NB4 (cell line): ENCODE data around the gene NME2.

Source experiments
- DNase-seq: peaks from one replicate; pipeline ENCODE4 v3.0.0; 2010; ENCODE audit warnings: low read depth
- H3K4me3 ChIP-seq: one replicate; pipeline ENCODE4 v1.5.1; 2011; ENCODE audit warnings: mild to moderate bottlenecking, low read depth, low read length, moderate library complexity
- MAX ChIP-seq: IDR thresholded peaks from 2 replicates; pipeline ENCODE4 v1.6.1; 2011; ENCODE audit warnings: low read depth, low read length
- MYC ChIP-seq: IDR thresholded peaks from 2 replicates; pipeline ENCODE4 v1.6.1; 2011; ENCODE audit warnings: low read depth, low read length
- POLR2A ChIP-seq: IDR thresholded peaks from 2 replicates; pipeline ENCODE4 v1.6.1; 2011; ENCODE audit warnings: mild to moderate bottlenecking; ENCODE audit not compliant: insufficient read length; ENCODE audit errors: extremely low read depth
- TF ChIP-seq, protein P1 (sequence below): IDR thresholded peaks from one replicate; pipeline ENCODE4 v1.5.1; 2012; ENCODE audit warnings: low read depth, low read length

The NME2 gene

DNA sequence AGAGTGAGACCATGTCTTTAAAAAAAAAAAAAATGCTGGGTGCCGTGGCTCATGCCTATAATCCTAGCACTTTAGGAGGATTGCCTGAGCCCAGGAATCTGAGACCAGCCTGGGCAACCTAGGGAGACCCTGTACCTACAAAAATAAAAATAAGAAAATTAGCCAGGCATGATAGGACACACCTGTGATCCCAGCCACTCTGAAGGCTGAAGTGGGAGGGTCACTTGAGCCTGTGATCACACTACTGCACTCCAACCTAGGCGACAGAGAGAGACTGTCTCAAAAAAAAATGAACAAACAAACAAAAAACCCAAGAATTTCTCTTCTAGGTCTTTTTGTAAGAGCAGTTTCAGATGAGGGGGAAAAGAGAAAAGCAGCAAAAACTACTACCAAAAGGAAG lies 34.6 kb downstream of the NME2 start:
- DNase-seq, result no peak
- TF ChIP-seq, protein P1, sequence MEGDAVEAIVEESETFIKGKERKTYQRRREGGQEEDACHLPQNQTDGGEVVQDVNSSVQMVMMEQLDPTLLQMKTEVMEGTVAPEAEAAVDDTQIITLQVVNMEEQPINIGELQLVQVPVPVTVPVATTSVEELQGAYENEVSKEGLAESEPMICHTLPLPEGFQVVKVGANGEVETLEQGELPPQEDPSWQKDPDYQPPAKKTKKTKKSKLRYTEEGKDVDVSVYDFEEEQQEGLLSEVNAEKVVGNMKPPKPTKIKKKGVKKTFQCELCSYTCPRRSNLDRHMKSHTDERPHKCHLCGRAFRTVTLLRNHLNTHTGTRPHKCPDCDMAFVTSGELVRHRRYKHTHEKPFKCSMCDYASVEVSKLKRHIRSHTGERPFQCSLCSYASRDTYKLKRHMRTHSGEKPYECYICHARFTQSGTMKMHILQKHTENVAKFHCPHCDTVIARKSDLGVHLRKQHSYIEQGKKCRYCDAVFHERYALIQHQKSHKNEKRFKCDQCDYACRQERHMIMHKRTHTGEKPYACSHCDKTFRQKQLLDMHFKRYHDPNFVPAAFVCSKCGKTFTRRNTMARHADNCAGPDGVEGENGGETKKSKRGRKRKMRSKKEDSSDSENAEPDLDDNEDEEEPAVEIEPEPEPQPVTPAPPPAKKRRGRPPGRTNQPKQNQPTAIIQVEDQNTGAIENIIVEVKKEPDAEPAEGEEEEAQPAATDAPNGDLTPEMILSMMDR, result no peak
- TF ChIP-seq POLR2A, result no peak
- no peak for TF ChIP-seq MAX
- no peak for TF ChIP-seq MYC

GRCh38 chr17:51203838-51204237 lies 37.6 kb downstream of the NME2 start:
- DNase-seq, result no peak

More for the DNA sequence above, 34.6 kb downstream of the NME2 start:
- no peak overlapping the region for H3K4me3 ChIP-seq

DNA sequence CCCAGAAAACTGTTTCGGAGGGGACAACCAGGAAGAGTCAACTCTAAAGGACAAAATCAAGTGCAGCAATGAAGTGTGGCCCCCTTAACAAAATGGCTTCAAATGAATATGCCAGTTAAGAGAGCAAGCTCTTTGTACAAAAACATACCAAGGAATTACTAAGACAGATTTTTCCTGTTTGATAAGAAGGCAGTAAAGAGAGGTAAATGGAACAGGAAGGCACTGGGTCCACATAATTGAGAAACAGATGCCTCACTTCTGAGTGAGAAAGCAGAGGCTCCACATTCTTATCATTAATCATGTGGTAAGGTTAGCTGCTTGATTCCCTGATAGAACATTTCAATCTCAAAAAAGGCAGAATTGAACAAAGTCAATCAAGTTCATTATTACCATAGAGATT lies 48.7 kb downstream of the NME2 start:
- TF ChIP-seq MYC (no peak), POLR2A (no peak), MAX (no peak)
- TF ChIP-seq, protein P1, result no peak
- no peak overlapping the region for H3K4me3 ChIP-seq
- DNase-seq, result no peak

More at GRCh38 chr17:51203838-51204237, 37.6 kb downstream of the NME2 start:
- no peak overlapping the region for H3K4me3 ChIP-seq
- TF ChIP-seq MAX (no peak), MYC (no peak), POLR2A (no peak)
- TF ChIP-seq, protein P1, result no peak

GRCh38 chr17:51217946-51218345 lies 51.7 kb downstream of the NME2 start:
- TF ChIP-seq MAX, result no peak
- TF ChIP-seq MYC, result no peak
- TF ChIP-seq, protein P1, result no peak
- TF ChIP-seq POLR2A, result no peak
- H3K4me3 ChIP-seq, result no peak overlapping the region
- DNase-seq, result no peak

- TF ChIP-seq, protein P1, result no peak
- no peak for TF ChIP-seq MYC
- TF ChIP-seq MAX, result no peak
- no peak for TF ChIP-seq POLR2A
- no peak overlapping the region for H3K4me3 ChIP-seq
- DNase-seq, result no peak
These were observed 55.1 kb downstream of the NME2 start for GRCh38 chr17:51221322-51221721.
